ENCODE results near the gene COX5B.

DNA sequence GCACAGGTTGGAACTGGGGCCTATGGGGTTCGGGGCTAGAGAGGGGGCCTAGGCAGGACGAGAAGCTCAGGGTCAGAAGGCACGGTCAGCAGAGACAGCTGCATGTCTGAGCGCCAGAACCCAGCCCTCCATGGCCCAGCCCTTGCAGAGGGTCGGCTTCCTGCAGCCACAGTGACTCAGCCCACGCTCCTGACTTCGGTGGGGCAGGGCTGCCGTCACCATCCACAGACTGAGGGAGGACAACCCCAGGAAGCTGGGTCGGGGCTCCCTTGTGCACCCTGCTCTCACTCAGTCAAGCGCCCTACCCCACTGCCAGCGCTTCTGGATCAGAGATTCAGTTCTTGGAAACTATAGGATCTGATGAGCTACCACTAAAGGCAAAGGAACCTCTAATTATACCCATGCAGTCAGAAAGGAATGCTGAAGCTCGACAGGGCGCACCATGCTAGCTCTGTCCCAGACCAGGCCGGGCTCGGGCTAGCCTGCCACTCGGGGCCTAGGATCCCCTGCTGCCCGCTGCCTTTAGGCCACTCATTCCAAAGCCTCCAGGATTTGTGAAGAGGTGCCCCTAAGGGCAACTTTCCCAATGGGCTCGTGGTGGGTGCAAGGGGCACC is 15.0 kb downstream of the COX5B start:
- TF ChIP-seq, protein P1, sequence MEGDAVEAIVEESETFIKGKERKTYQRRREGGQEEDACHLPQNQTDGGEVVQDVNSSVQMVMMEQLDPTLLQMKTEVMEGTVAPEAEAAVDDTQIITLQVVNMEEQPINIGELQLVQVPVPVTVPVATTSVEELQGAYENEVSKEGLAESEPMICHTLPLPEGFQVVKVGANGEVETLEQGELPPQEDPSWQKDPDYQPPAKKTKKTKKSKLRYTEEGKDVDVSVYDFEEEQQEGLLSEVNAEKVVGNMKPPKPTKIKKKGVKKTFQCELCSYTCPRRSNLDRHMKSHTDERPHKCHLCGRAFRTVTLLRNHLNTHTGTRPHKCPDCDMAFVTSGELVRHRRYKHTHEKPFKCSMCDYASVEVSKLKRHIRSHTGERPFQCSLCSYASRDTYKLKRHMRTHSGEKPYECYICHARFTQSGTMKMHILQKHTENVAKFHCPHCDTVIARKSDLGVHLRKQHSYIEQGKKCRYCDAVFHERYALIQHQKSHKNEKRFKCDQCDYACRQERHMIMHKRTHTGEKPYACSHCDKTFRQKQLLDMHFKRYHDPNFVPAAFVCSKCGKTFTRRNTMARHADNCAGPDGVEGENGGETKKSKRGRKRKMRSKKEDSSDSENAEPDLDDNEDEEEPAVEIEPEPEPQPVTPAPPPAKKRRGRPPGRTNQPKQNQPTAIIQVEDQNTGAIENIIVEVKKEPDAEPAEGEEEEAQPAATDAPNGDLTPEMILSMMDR (IDR thresholded peaks at IDR 0.05): no peak
- TF ChIP-seq POLR2AphosphoS5 (IDR thresholded peaks at IDR 0.05; ENCODE audit: low read depth, low read length) (no peak), TCF7L2 (IDR thresholded peaks at IDR 0.05; ENCODE audit: low read depth, low read length) (no peak)
- TF ChIP-seq, protein P2, sequence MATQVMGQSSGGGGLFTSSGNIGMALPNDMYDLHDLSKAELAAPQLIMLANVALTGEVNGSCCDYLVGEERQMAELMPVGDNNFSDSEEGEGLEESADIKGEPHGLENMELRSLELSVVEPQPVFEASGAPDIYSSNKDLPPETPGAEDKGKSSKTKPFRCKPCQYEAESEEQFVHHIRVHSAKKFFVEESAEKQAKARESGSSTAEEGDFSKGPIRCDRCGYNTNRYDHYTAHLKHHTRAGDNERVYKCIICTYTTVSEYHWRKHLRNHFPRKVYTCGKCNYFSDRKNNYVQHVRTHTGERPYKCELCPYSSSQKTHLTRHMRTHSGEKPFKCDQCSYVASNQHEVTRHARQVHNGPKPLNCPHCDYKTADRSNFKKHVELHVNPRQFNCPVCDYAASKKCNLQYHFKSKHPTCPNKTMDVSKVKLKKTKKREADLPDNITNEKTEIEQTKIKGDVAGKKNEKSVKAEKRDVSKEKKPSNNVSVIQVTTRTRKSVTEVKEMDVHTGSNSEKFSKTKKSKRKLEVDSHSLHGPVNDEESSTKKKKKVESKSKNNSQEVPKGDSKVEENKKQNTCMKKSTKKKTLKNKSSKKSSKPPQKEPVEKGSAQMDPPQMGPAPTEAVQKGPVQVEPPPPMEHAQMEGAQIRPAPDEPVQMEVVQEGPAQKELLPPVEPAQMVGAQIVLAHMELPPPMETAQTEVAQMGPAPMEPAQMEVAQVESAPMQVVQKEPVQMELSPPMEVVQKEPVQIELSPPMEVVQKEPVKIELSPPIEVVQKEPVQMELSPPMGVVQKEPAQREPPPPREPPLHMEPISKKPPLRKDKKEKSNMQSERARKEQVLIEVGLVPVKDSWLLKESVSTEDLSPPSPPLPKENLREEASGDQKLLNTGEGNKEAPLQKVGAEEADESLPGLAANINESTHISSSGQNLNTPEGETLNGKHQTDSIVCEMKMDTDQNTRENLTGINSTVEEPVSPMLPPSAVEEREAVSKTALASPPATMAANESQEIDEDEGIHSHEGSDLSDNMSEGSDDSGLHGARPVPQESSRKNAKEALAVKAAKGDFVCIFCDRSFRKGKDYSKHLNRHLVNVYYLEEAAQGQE (IDR thresholded peaks at IDR 0.05; ENCODE audit: insufficient read depth in 1 of 2, low read depth in 2 of 2, low read length in 1 of 2): no peak

Measured in Panc1 (cell line).